HG03520 (cell line): ENCODE results near the gene GSS.

Source experiments
- ATAC-seq: cut with Tn5 transposase; IDR thresholded peaks from one replicate; pipeline ENCODE4 v1.9.1; 2021; ENCODE audit warnings: mild to moderate bottlenecking, moderate library complexity; ENCODE audit not compliant: unreplicated experiment

GSS gene

GRCh38 chr20:34949120-34949519, 6.5 kb downstream of the GSS start:
- no peak for ATAC-seq

DNA sequence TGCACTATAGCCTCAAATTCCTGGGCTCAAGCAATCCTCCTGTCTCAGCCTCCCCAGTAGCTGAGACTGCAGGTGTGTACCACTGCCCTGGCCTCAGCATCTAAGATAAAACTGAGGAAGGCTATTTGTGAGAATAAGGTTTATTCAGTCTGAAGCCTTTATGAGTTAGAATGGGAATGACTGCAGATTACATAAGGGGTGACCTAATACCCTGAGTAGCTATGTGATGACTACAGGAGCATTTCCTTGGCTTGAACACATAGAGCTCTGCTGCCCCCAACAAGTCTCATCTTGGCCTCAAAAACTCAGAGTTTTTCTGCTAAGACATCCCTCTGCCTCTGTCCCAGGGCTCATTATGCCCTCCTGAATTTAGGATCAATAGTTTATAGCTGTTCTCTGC, 7.6 kb downstream of the GSS start:
- no peak for ATAC-seq

DNA sequence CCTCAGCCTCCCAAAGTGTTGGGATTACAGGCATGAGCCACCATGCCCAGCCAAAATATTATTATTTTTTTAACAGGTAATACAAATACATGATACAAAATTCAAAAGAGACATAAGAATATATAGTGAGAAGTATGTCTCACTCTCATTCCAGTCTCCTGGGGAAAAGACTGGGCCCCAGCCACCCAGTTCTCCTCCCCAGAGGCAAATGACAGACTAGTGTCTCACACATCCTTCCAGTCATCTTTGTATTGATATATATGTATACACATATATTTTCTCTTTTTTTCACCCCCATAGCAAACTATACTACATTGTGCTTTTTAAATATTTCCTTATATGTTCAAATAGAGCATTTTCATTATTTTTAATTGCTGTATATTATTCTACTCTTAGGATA, 8.3 kb downstream of the GSS start:
- no peak for ATAC-seq

DNA sequence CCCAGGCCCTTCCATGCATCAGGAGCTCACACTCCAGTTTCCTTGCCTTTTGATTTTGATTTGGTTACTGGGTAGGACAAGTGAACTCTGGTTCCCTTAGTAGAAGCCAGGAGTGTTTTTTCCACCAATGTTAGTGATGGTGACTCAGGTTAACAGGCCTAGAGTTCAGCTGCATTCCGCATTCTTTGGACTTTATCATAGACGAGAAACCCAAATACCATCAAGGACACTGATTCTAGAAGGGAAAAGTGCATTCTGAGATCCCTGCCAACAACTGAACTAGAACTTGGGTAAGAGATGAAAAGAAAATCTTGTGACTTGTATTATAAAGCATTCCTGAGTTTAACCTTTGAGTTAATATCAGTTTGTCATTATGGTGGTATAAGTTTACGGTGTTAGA, 8.9 kb downstream of the GSS start:
- ATAC-seq, result no peak

DNA sequence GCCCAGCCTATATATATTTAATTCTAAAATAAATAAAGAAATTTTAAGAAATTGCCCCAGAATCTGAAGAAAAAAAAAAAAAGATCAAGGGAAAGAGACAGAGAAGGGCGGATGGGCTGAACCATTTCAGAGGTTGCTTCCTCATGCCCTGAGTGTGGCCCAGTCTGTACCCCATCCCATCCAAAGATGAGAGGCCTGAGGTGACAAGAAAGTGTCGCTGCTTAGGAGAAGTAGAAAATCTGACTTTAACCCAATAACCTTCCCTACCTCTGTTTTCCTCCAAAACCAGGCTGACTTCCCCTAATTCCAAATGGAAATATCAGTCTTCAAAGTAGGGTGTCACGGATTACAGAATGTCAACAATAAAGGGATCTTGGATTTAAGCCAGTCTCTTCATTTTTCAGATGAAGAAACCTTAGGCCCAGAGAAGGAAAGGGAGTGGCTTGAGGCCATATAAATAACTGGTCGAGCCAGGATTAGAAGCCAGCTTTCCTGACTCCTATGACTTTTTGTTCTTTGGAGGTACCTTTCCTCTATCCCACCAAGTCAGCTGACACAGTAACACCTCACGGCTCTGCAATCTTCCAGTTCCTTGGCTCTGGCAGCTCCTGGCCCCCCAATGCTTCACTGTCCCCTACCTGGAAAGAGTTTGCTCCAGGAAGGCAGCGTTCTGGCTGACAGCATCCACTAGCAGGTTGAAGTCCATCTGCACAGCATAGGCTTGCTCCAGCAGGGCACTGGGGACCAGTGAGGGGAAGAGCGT, 10.1 kb downstream of the GSS start:
- no peak for ATAC-seq

- ATAC-seq, result no peak
Measured at GRCh38 chr20:34943808-34944567, 11.6 kb downstream of the GSS start.

DNA sequence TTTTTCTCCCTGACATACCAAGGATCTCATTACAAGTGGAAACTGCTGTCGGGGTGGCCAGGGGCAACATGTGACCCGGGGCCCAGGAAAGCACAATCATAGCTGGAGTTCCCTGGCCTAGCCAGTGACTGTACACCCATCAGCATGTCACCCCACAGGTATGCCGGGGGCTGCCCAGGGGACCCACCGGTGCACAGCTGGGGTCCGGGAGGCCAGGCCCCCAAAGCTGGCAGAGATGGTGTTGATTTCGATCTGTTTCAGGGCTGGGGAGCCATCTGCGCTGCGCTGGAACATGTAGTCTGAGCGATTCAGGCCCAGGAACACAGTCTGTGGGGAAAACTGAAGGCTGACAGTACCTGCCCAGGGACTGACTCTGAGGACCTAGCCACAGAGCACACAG, 13.3 kb downstream of the GSS start:
- ATAC-seq, result no peak

DNA sequence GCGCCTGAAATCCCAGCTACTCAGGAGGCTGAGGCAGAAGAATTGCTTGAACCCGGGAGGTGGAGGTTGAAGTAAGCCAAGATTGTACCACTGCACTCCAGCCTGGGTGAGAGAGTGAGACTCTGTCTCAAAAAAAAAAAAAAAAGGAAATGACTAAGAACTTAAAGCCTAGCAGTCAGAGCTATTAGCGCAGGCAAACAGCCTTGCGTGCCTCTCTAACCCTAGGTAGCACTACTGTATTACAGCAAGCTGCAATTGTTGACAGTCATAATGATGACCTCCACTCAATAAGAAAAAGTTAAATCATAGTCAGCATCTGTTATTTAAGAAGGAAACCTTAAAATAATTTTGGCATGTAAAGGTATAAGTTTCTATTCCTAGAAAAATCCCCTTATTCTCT, 14.4 kb downstream of the GSS start:
- no peak for ATAC-seq

- ATAC-seq, result no peak
Measured at GRCh38 chr20:34940081-34940481, 15.5 kb downstream of the GSS start.

GRCh38 chr20:34938466-34939163, 17.0 kb downstream of the GSS start:
- ATAC-seq, result no peak

DNA sequence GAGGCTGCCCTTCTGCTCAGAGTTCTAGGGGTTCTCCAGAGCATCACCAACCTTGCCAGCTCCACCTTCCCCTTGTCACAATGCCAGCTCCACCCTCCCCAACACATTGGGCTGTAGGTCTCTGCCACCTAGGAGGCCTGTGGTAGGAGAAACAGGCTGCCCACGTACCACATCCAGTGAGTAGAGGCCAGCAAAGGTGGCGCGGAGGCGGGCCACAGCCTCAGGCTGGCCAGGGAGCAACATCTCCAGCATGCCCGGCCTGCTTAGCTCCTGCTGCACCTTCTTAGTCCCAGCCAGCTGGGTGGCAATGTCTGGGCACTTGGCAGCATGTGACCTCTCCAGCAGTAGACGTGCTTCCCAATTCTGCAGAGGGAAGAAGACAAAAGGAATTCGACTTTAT, 23.8 kb downstream of the GSS start:
- ATAC-seq, result no peak

- ATAC-seq, result no peak
Measured at GRCh38 chr20:34928411-34928810, 27.2 kb downstream of the GSS start.

- ATAC-seq, result no peak
Measured at GRCh38 chr20:34927736-34928135, 27.9 kb downstream of the GSS start.

DNA sequence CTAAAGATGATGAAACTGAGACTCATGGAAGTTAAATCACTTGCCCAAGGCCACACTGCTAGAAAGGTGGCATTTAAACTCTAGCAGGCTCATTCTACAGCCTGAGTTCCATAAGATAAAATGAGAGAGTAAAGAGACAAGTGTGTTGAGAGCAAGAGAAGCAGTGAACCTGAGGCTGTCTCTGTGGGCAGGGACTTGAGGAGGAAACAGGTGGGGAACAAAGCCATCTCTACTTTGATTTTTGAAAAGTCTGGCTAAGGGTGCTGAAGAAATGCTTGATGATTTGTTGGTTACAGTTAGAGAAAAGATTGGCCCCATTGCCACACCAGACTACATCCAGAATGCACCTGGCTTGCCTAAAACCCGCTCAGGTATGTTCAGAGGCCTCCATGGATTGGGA, 29.0 kb downstream of the GSS start:
- ATAC-seq, result no peak

GRCh38 chr20:34925981-34926380, 29.6 kb downstream of the GSS start:
- no peak for ATAC-seq

DNA sequence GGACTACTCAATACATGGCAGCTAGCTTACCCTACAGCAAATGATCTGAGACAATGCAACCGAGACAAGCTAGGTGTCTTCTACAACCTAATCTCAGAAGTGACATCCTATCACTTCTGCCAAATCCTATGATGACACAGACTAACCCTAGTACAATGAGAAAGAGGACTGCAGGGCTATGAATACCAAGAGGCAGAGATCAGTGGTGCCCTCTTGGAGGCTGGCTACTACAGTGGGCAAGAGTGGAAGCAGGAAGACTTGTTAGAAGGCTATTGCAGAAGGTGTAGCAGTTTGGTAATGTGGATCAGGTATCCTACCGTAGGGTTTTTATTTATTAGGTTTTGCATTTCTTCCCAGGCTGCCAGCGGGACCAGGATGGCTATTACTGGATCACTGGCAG, 30.3 kb downstream of the GSS start:
- no peak for ATAC-seq

- no peak for ATAC-seq
Measured at GRCh38 chr20:34923414-34923813, 32.2 kb downstream of the GSS start.

GRCh38 chr20:34922654-34923381, 32.8 kb downstream of the GSS start:
- ATAC-seq, result no peak

- no peak for ATAC-seq
Measured at GRCh38 chr20:34921436-34921835, 34.2 kb downstream of the GSS start.

DNA sequence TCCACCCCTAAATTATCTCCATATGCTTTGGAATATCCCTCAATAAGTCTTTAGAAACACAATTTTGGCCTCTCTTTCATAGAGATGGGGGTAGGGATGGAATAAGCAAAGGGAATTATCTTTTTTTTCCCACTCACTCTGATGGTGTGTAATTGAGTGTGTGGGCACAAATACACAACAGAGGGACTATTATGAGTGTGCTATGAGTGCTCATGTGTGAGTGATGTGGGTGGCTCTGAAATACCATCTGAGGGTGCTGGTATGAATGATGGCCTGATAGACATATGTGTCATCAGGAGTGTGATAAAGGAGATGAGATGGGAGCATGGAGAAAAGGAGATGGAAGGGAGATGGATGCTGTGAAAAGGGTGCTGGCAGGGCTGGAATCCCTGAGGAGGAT, 35.6 kb downstream of the GSS start:
- ATAC-seq, result no peak

DNA sequence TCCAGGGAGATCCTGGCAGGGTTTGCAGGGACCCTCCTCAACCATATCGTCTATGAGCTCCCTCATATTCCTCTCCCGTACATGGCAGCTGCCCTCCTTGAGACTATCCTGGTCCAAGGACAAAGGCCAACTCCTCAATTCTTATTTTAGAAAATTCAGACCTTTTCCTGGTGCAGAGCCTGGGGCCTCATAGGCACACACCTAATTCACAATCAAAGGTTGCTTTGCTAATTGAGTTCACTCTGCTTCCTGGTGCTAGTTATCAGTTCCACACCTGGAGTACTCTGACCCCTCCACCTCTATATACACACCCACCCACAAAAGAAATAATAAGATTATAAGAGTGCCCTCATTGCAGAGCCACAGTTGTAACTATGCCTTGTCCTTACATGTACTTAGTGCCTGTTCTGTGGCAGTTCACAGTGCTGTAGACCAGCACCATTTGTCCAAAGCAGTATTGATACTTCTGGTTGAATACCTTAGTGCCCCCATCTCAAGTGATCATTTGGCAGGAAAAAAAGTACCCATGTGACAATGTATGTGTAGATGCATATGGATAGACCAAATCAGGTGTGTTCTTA, 38.7 kb downstream of the GSS start:
- no peak for ATAC-seq
